Right renal pelvis (tissue), 4 donors: ENCODE measurements around the gene RTP2. TPM values are rescaled to one million over a fixed set of nuclear protein-coding genes. Genes with fewer than 3 reads are reported as not detected.
A peak's percentile ranks its signal among the peaks of the same experiment; 100 is the strongest.

Experiments
- DNase-seq, 4 donors: peaks; one replicate each; pipeline ENCODE4 v3.0.0-alpha.2; 2013; ENCODE audit warnings: low read depth in 4 of 4, low spot score in 3 of 4, missing footprints in 1 of 4
- polyA plus RNA-seq, 4 donors: library from polyadenylated mRNA; unstranded; fragments of 120-200 nt; gene quantifications; one replicate each; pipeline ENCODE4 v1.2.1, GENCODE V29; 2013; ENCODE audit not compliant: insufficient read length in 4 of 4

The RTP2 gene
- polyA plus RNA-seq, 4 donors = not detected

GRCh38 chr3:187677604-187678003, 24.8 kb downstream of the RTP2 start:
- no peak for DNase-seq

GRCh38 chr3:187673012-187673411, 29.3 kb downstream of the RTP2 start:
- DNase-seq = no peak

- DNase-seq = peak; percentile 60 to 68 (median 63)
Observed at GRCh38 chr3:187669675-187670504, 32.5 kb downstream of the RTP2 start, which contains the start of gene SST. Gene SST (minus strand): TSS chr3:187670394. CDS start chr3:187670291, 103 bp downstream.

GRCh38 chr3:187667526-187667925, 34.8 kb downstream of the RTP2 start:
- DNase-seq = no peak

- no peak for DNase-seq
Observed at GRCh38 chr3:187665764-187666402, 36.5 kb downstream of the RTP2 start.

GRCh38 chr3:187665010-187665409, 37.3 kb downstream of the RTP2 start:
- DNase-seq = no peak

GRCh38 chr3:187662848-187663409, 39.4 kb downstream of the RTP2 start:
- DNase-seq = no peak

GRCh38 chr3:187661267-187661666, 41.1 kb downstream of the RTP2 start:
- no peak for DNase-seq

GRCh38 chr3:187651282-187651681, 51.1 kb downstream of the RTP2 start:
- no peak for DNase-seq

Other genes with a start within 250 kb of the RTP2 start
- gene SST, start 32.2 kb downstream of the RTP2 start, polyA plus RNA-seq = 1 to 10 TPM in 1 of 4 donors, under 1 TPM in 1, not detected in 2; 0.48 to 6.0 TPM
- gene BCL6, start 42.9 kb upstream of the RTP2 start, polyA plus RNA-seq = 10 to 100 TPM in 1 of 4 donors, 1 to 10 TPM in 3; 7.9 to 11.2 (median 9.3) TPM